HFFc6 (cell line): Measurements from ENCODE around the gene KDELR3. TPM values are rescaled to one million over a fixed set of nuclear protein-coding genes. Genes with fewer than 3 reads are reported as not detected.
A peak's percentile ranks its signal among the peaks of the same experiment; 100 is the strongest.
"Not testable (repeated sequence)": the region's sequence is repeated elsewhere in the genome, so short reads cannot be mapped to it uniquely, and the experiment has no call there.

Source experiments
- DNase-seq: peaks from one replicate; pipeline ENCODE4 v3.0.0-alpha.2; 2018
- H3K27ac Mint-ChIP-seq: 2 replicates; pipeline ENCODE4 v1.8.0; 2020; ENCODE audit warnings: mild to moderate bottlenecking, mixed read lengths
- H3K27me3 Mint-ChIP-seq: 2 replicates; pipeline ENCODE4 v1.8.0; 2021; ENCODE audit warnings: mild to moderate bottlenecking, moderate library complexity, mixed read lengths; ENCODE audit not compliant: insufficient read depth
- H3K36me3 Mint-ChIP-seq: 2 replicates; pipeline ENCODE4 v1.8.0; 2021; ENCODE audit warnings: low read depth, mixed read lengths
- H3K4me1 Mint-ChIP-seq: 2 replicates; pipeline ENCODE4 v1.8.0; 2020; ENCODE audit warnings: low read depth, mixed read lengths
- H3K4me3 Mint-ChIP-seq: 2 replicates; pipeline ENCODE4 v1.8.0; 2020; ENCODE audit warnings: mild to moderate bottlenecking, moderate library complexity, mixed read lengths
- H3K9me3 Mint-ChIP-seq: 2 replicates; pipeline ENCODE4 v1.8.0; 2020; ENCODE audit warnings: mild to moderate bottlenecking, mixed read lengths
- CTCF ChIP-seq: fragments of 200-600 bp; sonication (generic); IDR thresholded peaks from 2 replicates; pipeline ENCODE4 v1.5.0; 2021; ENCODE audit warnings: antibody characterized with exemption, mild to moderate bottlenecking
- total RNA-seq, 6 experiments: library from RNA; stranded (reverse); fragmentation: NEBNext Ultra II Directional; extraction: Animal tissue kit (Norgen Biotek cat#: 25700); gene quantifications; 2 replicates in 1 of 6; 3 replicates in 5 of 6; pipeline ENCODE4 v1.2.3, GENCODE V29; 2021

The KDELR3 gene
- total RNA-seq, 6 experiments from 2014 or later = 138 to 187 (median 172) TPM

- H3K27ac Mint-ChIP-seq = peak overlapping the region; percentile 86
- H3K9me3 Mint-ChIP-seq = no peaks in the 10 kb centered on the region
- H3K36me3 Mint-ChIP-seq = no peaks in the 10 kb centered on the region
- peak overlapping the region; percentile 92 for H3K4me3 Mint-ChIP-seq
- no peak for TF ChIP-seq CTCF
- H3K27me3 Mint-ChIP-seq = peaks cover 9% of the 10 kb centered on the region
- no peak for DNase-seq
- H3K4me1 Mint-ChIP-seq = peaks cover 9% of the 10 kb centered on the region
Observed at GRCh38 chr22:38467438-38467903, 425 bp upstream of the KDELR3 start.

GRCh38 chr22:38468443-38469305 is 778 bp downstream of the KDELR3 start:
- peaks cover 9% of the 10 kb centered on the region for H3K4me1 Mint-ChIP-seq
- H3K4me3 Mint-ChIP-seq = peak overlapping the region; percentile 92
- peak; percentile 63 for TF ChIP-seq CTCF
- no peaks in the 10 kb centered on the region for H3K9me3 Mint-ChIP-seq
- no peaks in the 10 kb centered on the region for H3K36me3 Mint-ChIP-seq
- peak overlapping the region; percentile 93 for H3K27ac Mint-ChIP-seq
- no peak for DNase-seq
- H3K27me3 Mint-ChIP-seq = peaks cover 7% of the 10 kb centered on the region

GRCh38 chr22:38469306-38469781 is 1.4 kb downstream of the KDELR3 start:
- H3K4me1 Mint-ChIP-seq = peaks cover 9% of the 10 kb centered on the region
- no peak for TF ChIP-seq CTCF
- no peaks in the 10 kb centered on the region for H3K9me3 Mint-ChIP-seq
- peaks cover 3% of the 10 kb centered on the region; the same call in 1 of the 2 replicates for H3K27me3 Mint-ChIP-seq
- H3K27ac Mint-ChIP-seq = peak overlapping the region; percentile 93; the same call in 1 of the 2 replicates
- peak overlapping the region; percentile 92 for H3K4me3 Mint-ChIP-seq
- no peak for DNase-seq
- no peaks in the 10 kb centered on the region for H3K36me3 Mint-ChIP-seq

- H3K4me3 Mint-ChIP-seq, H3K36me3 Mint-ChIP-seq, DNase-seq, H3K9me3 Mint-ChIP-seq, H3K27ac Mint-ChIP-seq, H3K27me3 Mint-ChIP-seq, H3K4me1 Mint-ChIP-seq: not testable (repeated sequence)
Observed at GRCh38 chr22:38470179-38470578, 2.3 kb downstream of the KDELR3 start.

GRCh38 chr22:38471237-38471636 is 3.3 kb downstream of the KDELR3 start:
- Mint-ChIP-seq H3K4me1 (peaks cover 9% of the 10 kb centered on the region), H3K27ac (no peak overlapping the region), H3K27me3 (peaks cover 3% of the 10 kb centered on the region; the same call in 1 of the 2 replicates), H3K4me3 (no peak overlapping the region), H3K36me3 (no peaks in the 10 kb centered on the region), H3K9me3 (no peaks in the 10 kb centered on the region)
- no peak for DNase-seq
- TF ChIP-seq CTCF = no peak

GRCh38 chr22:38474003-38474607 is 6.2 kb downstream of the KDELR3 start:
- Mint-ChIP-seq H3K27ac (peak overlapping the region; percentile 55; the same call in 1 of the 2 replicates), H3K4me3 (no peak overlapping the region)
- DNase-seq = no peak

More at GRCh38 chr22:38474003-38474607, 6.2 kb downstream of the KDELR3 start:
- Mint-ChIP-seq H3K36me3 (peaks cover 10% of the 10 kb centered on the region), H3K9me3 (no peaks in the 10 kb centered on the region), H3K4me1 (peaks cover 4% of the 10 kb centered on the region), H3K27me3 (peaks cover 2% of the 10 kb centered on the region)
- TF ChIP-seq CTCF = no peak
